Right lobe of liver (tissue), 6 donors: ENCODE results near the gene SNTA1. TPM values are rescaled to one million over a fixed set of nuclear protein-coding genes. Genes with fewer than 3 reads are reported as not detected.

ENCODE experiments used
- ATAC-seq, 4 donors: fragments of 200-7000 bp; cut with Tn5 transposase; one replicate each; pipeline ENCODE4 v1.9.1; 2020; ENCODE audit warnings: mild to moderate bottlenecking in 4 of 4, moderate library complexity in 4 of 4
- DNase-seq, 3 donors: peaks; one replicate each; pipeline ENCODE4 v3.0.0-alpha.2; 2020
- H3K27ac ChIP-seq, 3 donors: fragments of 200-600 bp; one replicate each; pipeline ENCODE4 v1.8.0; 2022
- H3K27me3 ChIP-seq, 2 donors: fragments of 200-600 bp; one replicate each; pipeline ENCODE4 v1.8.0; 2022
- H3K36me3 ChIP-seq, 4 donors: fragments of 200-600 bp; sonication (generic) in 1 of 4; one replicate each; pipeline versions ENCODE4 v1.5.1 to v1.8.0; 2017 to 2022; ENCODE audit warnings: control low read depth in 1 of 4
- H3K4me1 ChIP-seq, 4 donors: fragments of 200-600 bp; sonication (generic) in 1 of 4; one replicate each; pipeline versions ENCODE4 v1.5.1 to v1.8.0; 2017 to 2022; ENCODE audit warnings: control low read depth in 1 of 4
- H3K4me3 ChIP-seq, 3 donors: fragments of 200-600 bp; one replicate each; pipeline ENCODE4 v1.8.0; 2022
- H3K9me3 ChIP-seq, 4 donors: fragments of 200-600 bp; sonication (generic) in 1 of 4; one replicate each; pipeline versions ENCODE4 v1.5.1 to v1.8.0; 2017 to 2022; ENCODE audit warnings: control low read depth in 1 of 4
- CTCF ChIP-seq, 4 donors: fragments of 200-600 bp in 3 of 4; fragments of 450-650 bp in 1 of 4; IDR thresholded peaks; one replicate each; pipeline versions ENCODE4 v1.5.1 to v1.8.0; 2016 to 2022; ENCODE audit warnings: antibody characterized with exemption in 4 of 4, mild to moderate bottlenecking in 2 of 4
- POLR2A ChIP-seq: fragments of 450-650 bp; IDR thresholded peaks from one replicate; pipeline ENCODE4 v1.6.1; 2017; ENCODE audit warnings: antibody characterized with exemption, mild to moderate bottlenecking
- WGBS: methylation state at CpG from one replicate; pipeline ENCODE4 v1.1.6; 2018; ENCODE audit warnings: low coverage, low lambda C conversion rate; ENCODE audit not compliant: insufficient coverage; ENCODE audit errors: missing lambda C conversion rate; 5-methylcytosine and 5-hydroxymethylcytosine counted together
- intact Hi-C, 2 donors: fragments of 100-400 bp; cut with DNase I; formaldehyde crosslinking; loops; one replicate each; pipeline versions ENCODE4 v1.11.2 to v1.14.1; 2022
- total RNA-seq, 6 experiments: library from RNA; depleted of rRNA in 2 of 6; stranded (reverse); fragments of >200 nt in 2 of 6; fragmentation: NEBNext Ultra II Directional in 3 of 6; extraction: Animal tissue kit (Norgen Biotek cat#: 25700) in 3 of 6; gene quantifications; one replicate each; pipeline versions ENCODE4 v1.1.0 to v1.2.4, GENCODE V29; 2016 to 2023
- donor health status: DM: no; HTN: yes; CAD: no.
- donor health status: DM: no; HTN: no; CAD: no.
- donor health status: DM: no; HTN: no; CAD: no.
- donor health status: DM: no; HTN: yes; CAD: no.
- donor health status: DM: no; HTN: yes; CAD: no.

Gene SNTA1
- total RNA-seq, 6 experiments from 2014 or later, result 6.5 to 13.3 (median 8.1) TPM

GRCh38 chr20:33400812-33401183 is 42.8 kb downstream of the SNTA1 start:
- H3K4me1 ChIP-seq, result peaks cover 0 to 8% (median 6%) of the 10 kb centered on the region in 4 donors
- peak in 3 of 4 donors; percentile 16 to 30 (median 26) for TF ChIP-seq CTCF (IDR thresholded peaks at IDR 0.05)
- no peak for TF ChIP-seq POLR2A
- H3K4me3 ChIP-seq, result peak overlapping the region; percentile 84 to 90 (median 85)
- ATAC-seq (peak; percentile 47 to 78 (median 74)), DNase-seq (no peak)
- WGBS, result 0% methylated on average over 6 of the region's 8 CpGs
- H3K36me3 ChIP-seq, result peaks cover 0 to 3% (median 0%) of the 10 kb centered on the region in 4 donors
- H3K27ac ChIP-seq, result peak overlapping the region in 1 of 3 donors; percentile 47
- intact Hi-C loops, result no loop called here
- no peaks in the 10 kb centered on the region for H3K27me3 ChIP-seq
- H3K9me3 ChIP-seq, result no peaks in the 10 kb centered on the region

- 41% methylated on average over 4 of the region's 6 CpGs for WGBS
- no peaks in the 10 kb centered on the region for H3K27me3 ChIP-seq
- H3K4me3 ChIP-seq, result no peak overlapping the region
- ATAC-seq, result no peak
- H3K36me3 ChIP-seq, result peaks cover 0 to 10% (median 0%) of the 10 kb centered on the region in 4 donors
- H3K27ac ChIP-seq, result no peak overlapping the region
- H3K4me1 ChIP-seq, result peaks cover 0 to 8% (median 6%) of the 10 kb centered on the region in 4 donors
- no peak for DNase-seq
- no peaks in the 10 kb centered on the region for H3K9me3 ChIP-seq
- TF ChIP-seq CTCF (IDR thresholded peaks at IDR 0.05) (no peak), POLR2A (no peak)
- intact Hi-C loops, result no loop called here
Measured at GRCh38 chr20:33399924-33400323, 43.6 kb downstream of the SNTA1 start.

GRCh38 chr20:33394718-33395117 is 48.8 kb downstream of the SNTA1 start:
- no peak overlapping the region for H3K4me3 ChIP-seq
- no peak overlapping the region for H3K27ac ChIP-seq
- DNase-seq, result no peak
- H3K9me3 ChIP-seq, result no peaks in the 10 kb centered on the region
- WGBS, result 90% methylated on average over 3 of the region's 4 CpGs
- intact Hi-C loops, result no loop called here
- H3K4me1 ChIP-seq, result no peaks in the 10 kb centered on the region
- H3K27me3 ChIP-seq, result no peaks in the 10 kb centered on the region
- no peak for ATAC-seq
- TF ChIP-seq CTCF (IDR thresholded peaks at IDR 0.05), result peak in 1 of 4 donors; percentile 20
- no peak for TF ChIP-seq POLR2A
- peaks cover 2 to 43% (median 14%) of the 10 kb centered on the region in 4 donors for H3K36me3 ChIP-seq

GRCh38 chr20:33393609-33394008 is 50.0 kb downstream of the SNTA1 start:
- no peak overlapping the region for H3K4me3 ChIP-seq
- TF ChIP-seq CTCF (IDR thresholded peaks at IDR 0.05) (no peak), POLR2A (no peak)
- peaks cover 2 to 43% (median 14%) of the 10 kb centered on the region in 4 donors for H3K36me3 ChIP-seq
- no peaks in the 10 kb centered on the region for H3K9me3 ChIP-seq
- no peaks in the 10 kb centered on the region for H3K4me1 ChIP-seq
- no peak for DNase-seq
- no peak for ATAC-seq
- intact Hi-C loops, result no loop called here
- H3K27me3 ChIP-seq, result no peaks in the 10 kb centered on the region
- H3K27ac ChIP-seq, result no peak overlapping the region
- WGBS, result 93% methylated on average over 4 of the region's 4 CpGs
